NT2/D1 (cell line): Measurements from ENCODE around the gene AURKA.
"Not testable (repeated sequence)": the region's sequence is repeated elsewhere in the genome, so short reads cannot be mapped to it uniquely, and the experiment has no call there.

Experiments used
- DNase-seq: peaks from one replicate; pipeline ENCODE4 v3.0.0-alpha.2; 2011; ENCODE audit warnings: low read depth, low spot score
- H3K27me3 ChIP-seq: 2 replicates; pipeline ENCODE4 v1.6.0; 2011; ENCODE audit warnings: mild to moderate bottlenecking; ENCODE audit not compliant: insufficient read length, insufficient read depth
- H3K36me3 ChIP-seq: 2 replicates; pipeline ENCODE4 v1.6.1; 2011; ENCODE audit warnings: mild to moderate bottlenecking, low read length, mixed read lengths; ENCODE audit not compliant: insufficient read depth, insufficient read length
- H3K4me1 ChIP-seq: 2 replicates; pipeline ENCODE4 v1.5.1; 2011; ENCODE audit not compliant: insufficient read depth, insufficient read length
- H3K4me3 ChIP-seq: 2 replicates; pipeline ENCODE4 v1.5.1; 2011; ENCODE audit warnings: low read depth; ENCODE audit not compliant: insufficient read length
- H3K9ac ChIP-seq: 2 replicates; pipeline ENCODE4 v1.6.0; 2011; ENCODE audit warnings: low read depth; ENCODE audit not compliant: insufficient read length
- H3K9me3 ChIP-seq: 2 replicates; pipeline ENCODE4 v1.5.1; 2011; ENCODE audit warnings: mild to moderate bottlenecking, low read length; ENCODE audit not compliant: insufficient read depth
- SUZ12 ChIP-seq: IDR thresholded peaks from 2 replicates; pipeline ENCODE4 v1.6.1; 2011; ENCODE audit not compliant: insufficient read length, insufficient read depth; ENCODE audit errors: extremely low read depth
- YY1 ChIP-seq: IDR thresholded peaks from 2 replicates; pipeline ENCODE4 v1.6.1; 2011; ENCODE audit not compliant: insufficient read length, insufficient read depth
- ZNF274 ChIP-seq: IDR thresholded peaks from 2 replicates; pipeline ENCODE4 v1.6.1; 2011; ENCODE audit warnings: mild to moderate bottlenecking, low read depth, low read length

The AURKA gene

DNA sequence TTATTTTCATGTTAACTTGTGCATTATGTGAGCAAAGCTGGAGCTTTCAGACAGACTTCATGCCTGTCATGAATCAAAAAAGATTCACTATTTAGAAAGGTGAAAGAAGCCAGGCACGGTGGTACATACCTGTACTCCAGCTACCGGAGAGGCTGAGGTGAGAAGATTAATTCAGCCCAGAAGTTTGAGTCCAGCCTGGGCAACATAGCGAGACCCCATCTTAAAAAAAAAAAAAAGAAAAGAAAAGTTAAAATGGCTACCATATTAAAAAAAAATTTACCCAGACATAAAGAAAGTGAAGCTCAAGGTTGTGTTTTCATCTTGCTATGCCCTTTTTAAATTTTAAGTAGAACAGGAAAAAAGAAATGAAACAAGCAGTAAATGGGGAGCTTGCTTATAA is 20.9 kb upstream of the AURKA start:
- Histone ChIP-seq H3K4me1 (no peaks in the 10 kb centered on the region), H3K4me3 (no peak overlapping the region), H3K9me3 (no peaks in the 10 kb centered on the region), H3K36me3 (peaks cover 56% of the 10 kb centered on the region), H3K9ac (no peak overlapping the region), H3K27me3 (no peaks in the 10 kb centered on the region)
- no peak for DNase-seq
- no peak for TF ChIP-seq YY1
- TF ChIP-seq ZNF274: no peak
- TF ChIP-seq SUZ12: no peak

DNA sequence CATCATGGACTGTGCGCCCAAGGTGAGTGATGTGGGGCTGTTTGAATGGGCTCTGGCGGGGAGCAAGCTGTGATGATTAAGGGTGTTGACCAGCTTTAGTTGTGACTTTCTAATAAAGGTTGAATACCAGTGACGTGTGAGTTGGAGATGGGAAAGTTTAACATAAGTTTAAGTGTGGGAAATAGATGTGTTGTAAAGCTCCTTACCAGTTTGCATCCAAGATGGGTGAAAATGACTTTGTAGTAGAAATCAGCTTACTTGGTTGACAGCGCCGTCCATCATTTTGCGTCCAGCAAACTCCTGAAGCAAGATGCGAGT is 20.4 kb upstream of the AURKA start:
- DNase-seq: no peak
- no peaks in the 10 kb centered on the region for H3K27me3 ChIP-seq
- H3K9ac ChIP-seq: no peak overlapping the region
- H3K4me3 ChIP-seq: no peak overlapping the region
- no peaks in the 10 kb centered on the region for H3K4me1 ChIP-seq
- H3K9me3 ChIP-seq: no peaks in the 10 kb centered on the region
- TF ChIP-seq YY1: no peak
- no peak for TF ChIP-seq SUZ12
- no peak for TF ChIP-seq ZNF274
- peaks cover 56% of the 10 kb centered on the region for H3K36me3 ChIP-seq

DNA sequence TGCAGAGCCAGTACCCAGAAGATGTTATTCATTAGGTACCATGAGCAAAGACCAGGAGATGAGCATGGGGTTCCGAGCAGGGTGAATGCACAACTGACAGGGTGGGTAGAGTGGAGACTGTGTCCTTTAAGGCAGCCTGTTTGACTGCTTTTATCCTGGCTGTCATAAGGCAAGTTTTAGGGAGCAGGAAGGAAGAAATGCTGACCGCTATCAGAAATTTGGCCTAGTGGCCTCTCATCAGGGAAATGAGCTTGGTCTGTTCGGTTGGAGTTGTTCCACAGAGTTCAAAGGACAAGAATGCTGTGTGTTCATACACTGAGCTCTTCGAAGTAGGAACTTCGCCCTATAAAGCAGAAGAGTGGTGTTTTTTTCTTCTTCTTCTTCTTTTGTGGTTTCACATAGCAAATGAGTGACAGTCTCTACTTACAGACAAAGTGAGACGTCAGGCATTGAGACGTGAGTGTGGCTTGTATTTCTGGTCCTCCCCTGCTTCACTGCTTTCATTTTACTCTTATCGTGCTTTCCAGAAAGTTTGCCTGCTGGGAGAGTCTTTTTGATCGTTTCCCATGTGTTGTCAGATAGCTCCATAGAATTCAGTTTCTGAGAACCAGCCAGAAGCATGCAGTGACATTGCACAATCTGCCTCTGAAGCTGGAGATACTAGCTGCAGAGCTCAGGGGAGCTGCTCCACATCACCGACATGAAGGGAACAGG is 19.9 kb upstream of the AURKA start, which contains the start of gene CASS4:
CASS4 (plus strand) TSS at position 502 of the 714 bp plus-strand sequence; CDS start at position 701, 199 bp downstream.
- Histone ChIP-seq H3K9me3 (no peaks in the 10 kb centered on the region), H3K4me3 (no peak within 1 kb of the TSS), H3K36me3 (peaks cover 56% of the 10 kb centered on the region), H3K27me3 (no peaks in the 10 kb centered on the region), H3K9ac (no peak within 1 kb of the TSS), H3K4me1 (no peaks in the 10 kb centered on the region)
- no peak for TF ChIP-seq SUZ12
- TF ChIP-seq ZNF274: no peak
- TF ChIP-seq YY1: no peak
- DNase-seq: no peak

DNA sequence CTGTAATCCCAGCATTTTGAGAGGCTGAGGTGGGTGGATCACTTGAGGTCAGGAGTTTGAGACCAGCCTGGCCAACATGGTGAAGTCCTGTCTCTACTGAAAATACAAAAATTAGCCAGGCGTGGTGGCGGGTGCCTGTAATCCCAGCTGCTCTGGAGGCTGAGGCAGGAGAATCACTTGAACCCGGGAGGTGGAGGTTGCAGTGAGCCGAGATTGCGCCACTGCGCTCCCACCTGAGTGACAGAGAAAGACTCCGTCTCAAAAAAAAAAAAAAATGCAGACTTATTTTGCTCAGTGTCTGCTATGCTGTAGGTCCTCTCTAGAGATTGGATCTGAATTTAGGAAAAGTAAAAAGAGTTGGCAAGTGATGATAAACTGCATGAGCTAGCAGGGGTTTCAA is 19.3 kb upstream of the AURKA start:
- not testable (repeated sequence) for H3K4me1 ChIP-seq, DNase-seq, H3K4me3 ChIP-seq, H3K9ac ChIP-seq, H3K9me3 ChIP-seq, H3K27me3 ChIP-seq
- peaks cover 62% of the 10 kb centered on the region for H3K36me3 ChIP-seq

DNA sequence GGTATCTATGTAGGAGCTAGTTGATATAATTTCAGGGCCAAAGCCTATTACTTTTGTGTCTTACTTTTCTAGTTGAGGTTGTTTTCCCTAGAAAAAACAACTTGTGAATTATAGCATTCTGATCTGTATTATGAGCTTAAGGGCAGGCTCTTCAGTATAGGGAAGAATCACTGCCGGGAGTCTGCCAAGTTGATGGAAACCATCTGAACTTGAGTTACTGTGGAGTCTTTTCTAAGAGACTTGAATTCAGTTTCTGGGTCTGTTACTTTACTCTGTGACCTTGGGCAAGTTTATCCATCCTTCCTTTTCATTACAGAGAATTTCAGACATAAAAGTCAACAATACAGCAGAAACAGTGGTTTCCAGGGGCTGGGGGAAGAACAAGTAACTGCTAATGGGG is 17.9 kb upstream of the AURKA start:
- Histone ChIP-seq H3K9ac (no peak overlapping the region), H3K36me3 (peaks cover 68% of the 10 kb centered on the region), H3K27me3 (no peaks in the 10 kb centered on the region), H3K9me3 (no peaks in the 10 kb centered on the region), H3K4me3 (no peak overlapping the region), H3K4me1 (no peaks in the 10 kb centered on the region)
- TF ChIP-seq YY1 (no peak), SUZ12 (no peak), ZNF274 (no peak)
- no peak for DNase-seq

DNA sequence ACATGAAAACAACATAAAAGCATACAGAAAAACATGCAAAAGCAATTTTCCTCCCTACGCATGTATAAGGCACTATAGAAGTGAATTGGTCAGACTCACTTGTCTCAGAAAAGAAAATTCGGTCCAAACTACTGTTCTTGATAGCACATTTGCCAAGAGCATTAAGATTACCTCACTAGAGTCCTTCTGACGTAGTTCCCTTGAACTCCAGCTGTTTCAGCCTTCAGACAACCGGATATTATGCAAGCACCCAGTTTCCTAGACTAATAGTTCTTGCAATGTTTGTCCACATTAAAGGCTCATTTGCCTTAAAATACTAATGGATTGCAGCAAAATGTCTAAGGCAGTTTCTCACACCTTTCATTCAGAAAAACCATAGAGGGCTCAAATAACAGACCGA is 17.5 kb upstream of the AURKA start:
- Histone ChIP-seq H3K4me3 (no peak overlapping the region), H3K4me1 (no peaks in the 10 kb centered on the region), H3K9me3 (no peaks in the 10 kb centered on the region), H3K27me3 (no peaks in the 10 kb centered on the region), H3K36me3 (peaks cover 71% of the 10 kb centered on the region), H3K9ac (no peak overlapping the region)
- no peak for TF ChIP-seq SUZ12
- no peak for TF ChIP-seq ZNF274
- TF ChIP-seq YY1: no peak
- DNase-seq: no peak

DNA sequence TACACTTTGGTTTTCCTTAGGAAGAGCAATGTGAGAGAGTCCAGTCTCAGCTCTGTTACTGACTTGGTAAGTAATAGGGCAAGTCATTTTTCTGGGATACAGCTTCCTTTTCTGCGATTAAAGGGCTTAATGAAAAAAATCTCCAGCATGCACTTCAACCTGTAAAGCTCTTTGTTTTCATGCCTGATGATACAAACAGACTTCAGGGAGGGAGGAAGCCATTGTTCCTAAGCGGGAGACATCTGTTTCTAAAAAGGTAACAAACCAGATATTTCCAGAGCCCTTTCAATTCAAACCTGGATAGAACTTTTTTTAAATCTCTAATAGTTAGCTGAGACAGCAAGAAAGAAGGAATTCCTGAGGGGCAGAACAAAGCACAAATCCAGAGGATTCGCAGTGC is 14.9 kb upstream of the AURKA start:
- H3K9ac ChIP-seq: no peak overlapping the region
- H3K27me3 ChIP-seq: no peaks in the 10 kb centered on the region
- TF ChIP-seq SUZ12: no peak
- TF ChIP-seq YY1: no peak
- TF ChIP-seq ZNF274: no peak
- H3K4me3 ChIP-seq: no peak overlapping the region
- DNase-seq: no peak
- H3K36me3 ChIP-seq: peaks cover 75% of the 10 kb centered on the region
- H3K9me3 ChIP-seq: no peaks in the 10 kb centered on the region
- no peaks in the 10 kb centered on the region for H3K4me1 ChIP-seq

DNA sequence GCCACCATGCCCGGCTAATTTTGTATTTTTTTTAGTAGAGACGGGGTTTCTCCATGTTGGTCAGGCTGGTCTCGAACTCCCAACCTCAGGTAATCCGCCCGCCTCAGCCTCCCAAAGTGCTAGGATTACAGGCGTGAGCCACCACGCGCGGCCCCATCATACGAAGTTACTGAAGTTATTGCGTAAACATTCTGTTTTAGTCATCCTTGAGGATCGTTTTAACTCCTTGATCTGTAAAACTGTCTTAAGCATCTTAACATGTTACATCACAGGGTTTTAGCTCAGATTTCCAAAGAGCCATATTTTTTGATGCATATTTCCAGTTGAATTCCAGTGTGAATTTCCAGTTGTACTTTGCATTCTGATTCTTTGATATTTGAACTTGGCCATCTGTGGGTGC is 13.3 kb upstream of the AURKA start:
- not testable (repeated sequence) for H3K9ac ChIP-seq, DNase-seq, H3K4me3 ChIP-seq, H3K9me3 ChIP-seq, H3K27me3 ChIP-seq, H3K4me1 ChIP-seq
- peaks cover 85% of the 10 kb centered on the region for H3K36me3 ChIP-seq
